HCT116 (cell line): ENCODE measurements around the gene CSTPP1. TPM values are rescaled to one million over a fixed set of nuclear protein-coding genes. Genes with fewer than 3 reads are reported as not detected.

Source experiments
- ATAC-seq: fragments of 200-7000 bp; cut with Tn5 transposase; 2 replicates; pipeline ENCODE4 v1.9.1; 2020; ENCODE audit warnings: mild to moderate bottlenecking, moderate library complexity
- BruUV-seq: library from RNA; stranded (reverse); fragments of 400-500 nt; replicated peaks from 2 replicates; lab custom pipeline; 2021; lab: Mats Ljungman, UMichigan
- CTCF ChIA-PET: fragments of 300-600 bp; sonication (Branson Sonifier 250); formaldehyde crosslinking; loops from one replicate; lab custom pipeline; 2021; ENCODE audit warnings: antibody characterized with exemption; lab: Charles Lee
- POLR2A ChIA-PET: fragments of 300-600, 350-600 bp; sonication (Branson Sonifier 250); formaldehyde crosslinking; loops from one replicate; lab custom pipeline; 2021; ENCODE audit warnings: antibody characterized with exemption; lab: Charles Lee
- RAD21 ChIA-PET, 2 experiments: fragments of 300-600 bp; sonication (Branson Sonifier 250); formaldehyde crosslinking; loops; one replicate each; lab custom pipeline; 2023; ENCODE audit warnings: low total read pairs in 2 of 2; ENCODE audit not compliant: uncharacterized antibody in 2 of 2, unreplicated experiment in 2 of 2, low non-redundant PET in 1 of 2; lab: Charles Lee
- DNase-seq: peaks from one replicate; pipeline ENCODE4 v3.0.0-alpha.2; 2010; ENCODE audit warnings: low read depth, low spot score
- H2AFZ ChIP-seq: fragments of 200-600 bp; shearing (Covaris generic), sonication (generic); 2 replicates; pipeline ENCODE4 v1.6.1; 2017; ENCODE audit warnings: low read depth, mixed run types, mixed read lengths, antibody characterized with exemption, low read length; ENCODE audit not compliant: poor library complexity, severe bottlenecking
- H3K27ac ChIP-seq: 2 replicates; pipeline ENCODE4 v1.5.1; 2012; ENCODE audit warnings: low read depth, low read length
- H3K27me3 ChIP-seq: fragments of 200-600 bp; sonication (generic); 2 replicates; pipeline ENCODE4 v1.6.1; 2016; ENCODE audit warnings: mixed run types, low read length, mixed read lengths; ENCODE audit not compliant: insufficient read depth
- H3K36me3 ChIP-seq, 2 experiments: fragments of 200-500 bp in 1 of 2; fragments of 200-600 bp in 1 of 2; sonication (Bioruptor generic) in 1 of 2; sonication (generic) in 1 of 2; 2 replicates each; pipeline versions ENCODE4 v1.5.1 to v1.6.1; 2014 to 2016; ENCODE audit warnings: low read length in 2 of 2, inconsistent platforms in 1 of 2, mixed read lengths in 1 of 2, mixed run types in 1 of 2; ENCODE audit not compliant: insufficient read depth in 2 of 2, control insufficient read depth in 1 of 2
- H3K4me1 ChIP-seq, 2 experiments: fragments of 200-600 bp in 1 of 2; sonication (generic) in 1 of 2; 2 replicates each; pipeline versions ENCODE4 v1.5.1 to v1.6.1; 2012 to 2017; ENCODE audit warnings: low read length in 2 of 2, inconsistent platforms in 1 of 2, mild to moderate bottlenecking in 1 of 2, mixed read lengths in 1 of 2, mixed run types in 1 of 2, moderate library complexity in 1 of 2; ENCODE audit not compliant: insufficient read depth in 2 of 2, control insufficient read depth in 1 of 2
- H3K4me2 ChIP-seq: fragments of 200-600 bp; sonication (generic); 2 replicates; pipeline ENCODE4 v1.6.1; 2017; ENCODE audit warnings: mixed run types, low read length, mixed read lengths
- H3K4me3 ChIP-seq, 2 experiments: fragments of 200-600 bp in 1 of 2; sonication (generic) in 1 of 2; replicated peaks in 1 of 2; 2 replicates each; pipeline ENCODE4 v1.5.1; 2011 to 2016; ENCODE audit warnings: low read length in 2 of 2, control low read depth in 1 of 2, low read depth in 1 of 2, mild to moderate bottlenecking in 1 of 2, mixed read lengths in 1 of 2, mixed run types in 1 of 2
- H3K79me2 ChIP-seq: fragments of 200-600 bp; sonication (generic); 2 replicates; pipeline ENCODE4 v1.6.1; 2017; ENCODE audit warnings: mild to moderate bottlenecking, mixed run types, low read length, moderate library complexity, mixed read lengths; ENCODE audit not compliant: insufficient read depth
- H3K9ac ChIP-seq: fragments of 200-600 bp; sonication (generic); 2 replicates; pipeline ENCODE4 v1.6.1; 2016; ENCODE audit warnings: low read length, mixed read lengths
- H3K9me2 ChIP-seq: fragments of 200-600 bp; sonication (generic), shearing (Covaris generic); 2 replicates; pipeline ENCODE4 v1.6.1; 2017; ENCODE audit warnings: mixed run types, mild to moderate bottlenecking, moderate library complexity; ENCODE audit not compliant: insufficient read depth
- H3K9me3 ChIP-seq, 2 experiments: fragments of 200-500 bp in 1 of 2; fragments of 200-600 bp in 1 of 2; sonication (Bioruptor generic) in 1 of 2; sonication (generic) in 1 of 2; 2 replicates each; pipeline ENCODE4 v1.6.1; 2014 to 2017; ENCODE audit warnings: low read length in 2 of 2, mixed read lengths in 2 of 2, inconsistent platforms in 1 of 2, low read depth in 1 of 2, mild to moderate bottlenecking in 1 of 2, mixed run types in 1 of 2, moderate library complexity in 1 of 2; ENCODE audit not compliant: control insufficient read depth in 1 of 2, insufficient read depth in 1 of 2
- H4K20me1 ChIP-seq: fragments of 200-600 bp; sonication (generic), shearing (Covaris generic); 2 replicates; pipeline ENCODE4 v1.6.1; 2017; ENCODE audit warnings: mixed run types, mild to moderate bottlenecking, moderate library complexity; ENCODE audit not compliant: insufficient read depth
- EGR1 ChIP-seq: IDR thresholded peaks from 2 replicates; pipeline ENCODE4 v1.6.1; 2012; ENCODE audit warnings: low read depth
- EZH2phosphoT487 ChIP-seq: fragments of 200-600 bp; IDR thresholded peaks from 2 replicates; pipeline ENCODE4 v1.6.1; 2018; ENCODE audit warnings: antibody characterized with exemption, borderline replicate concordance
- JUND ChIP-seq: IDR thresholded peaks from 2 replicates; pipeline ENCODE4 v1.6.1; 2012
- POLR2AphosphoS5 ChIP-seq: IDR thresholded peaks from 2 replicates; pipeline ENCODE4 v1.6.1; 2011; ENCODE audit warnings: mild to moderate bottlenecking, low read depth, low read length, moderate library complexity
- SIN3A ChIP-seq: IDR thresholded peaks from 2 replicates; pipeline ENCODE4 v1.6.1; 2012; ENCODE audit warnings: low read depth
- ZFX ChIP-seq: fragments of 450-650 bp; IDR thresholded peaks from 2 replicates; pipeline ENCODE4 v1.6.1; 2017
- ZNF274 ChIP-seq: fragments of 200-500 bp; sonication (Bioruptor generic); IDR thresholded peaks from 2 replicates; pipeline ENCODE4 v1.6.1; 2014; ENCODE audit warnings: mild to moderate bottlenecking, low read depth, low read length, inconsistent platforms
- intact Hi-C: fragments of 100-400 bp; cut with micrococcal nuclease; formaldehyde crosslinking; loops from 2 replicates; pipeline ENCODE4 v1.10.0; 2022
- total RNA-seq: library from RNA; stranded (reverse); gene quantifications from one replicate; pipeline ENCODE4 v1.2.1, GENCODE V29; 2021; ENCODE audit not compliant: unreplicated experiment
- TF ChIP-seq, protein P1 (sequence below): IDR thresholded peaks from 2 replicates; pipeline ENCODE4 v1.6.1; 2012
- TF ChIP-seq, protein P2 (sequence below): IDR thresholded peaks from 2 replicates; pipeline ENCODE4 v1.6.1; 2011; ENCODE audit warnings: mild to moderate bottlenecking, low read length, moderate library complexity; ENCODE audit not compliant: insufficient replicate concordance; ENCODE audit errors: extremely low read depth
- TF ChIP-seq, protein P3 (sequence below): IDR thresholded peaks from 2 replicates; pipeline ENCODE4 v1.6.1; 2012; ENCODE audit warnings: low read depth

Gene CSTPP1
- total RNA-seq, 1 experiment from 2014 or later = 24.7 TPM

DNA sequence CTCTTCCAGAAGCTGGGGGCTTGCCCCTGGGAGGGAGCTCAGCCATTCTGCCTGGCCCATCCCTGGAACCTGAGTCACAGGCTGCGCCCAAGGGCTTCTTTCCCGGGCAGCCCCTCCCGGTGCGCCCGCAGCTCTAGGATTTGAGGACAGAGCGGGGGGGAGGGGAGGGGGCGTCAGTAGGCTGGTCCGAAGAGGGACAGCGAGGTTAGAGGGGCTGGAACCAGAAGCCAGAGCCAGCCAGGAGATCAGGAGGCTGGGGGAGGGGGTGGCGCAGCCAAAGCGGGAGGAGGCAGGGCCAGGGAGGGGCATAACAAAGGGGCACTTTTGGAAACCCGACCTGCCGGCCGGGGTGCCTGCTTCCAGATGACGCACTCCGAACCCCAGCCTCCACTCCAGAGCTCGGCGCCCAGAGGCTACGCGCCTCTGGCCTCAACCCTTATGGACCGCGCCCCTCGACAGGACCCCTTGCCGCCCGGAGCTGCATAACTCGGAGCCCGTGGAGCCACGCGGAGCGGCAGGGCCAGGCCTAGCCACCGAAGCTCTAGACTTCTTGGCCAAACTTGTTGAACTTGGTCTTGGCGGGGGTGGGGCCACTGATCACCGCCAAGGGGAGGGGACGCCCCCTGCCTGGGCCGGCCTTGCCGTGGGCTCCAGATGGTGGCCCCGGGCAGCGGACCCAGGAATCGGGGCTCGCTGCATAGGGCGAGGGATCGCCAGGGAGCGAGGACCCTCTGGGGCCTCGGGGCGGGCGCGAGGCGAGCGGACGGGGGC lies 248.9 kb downstream of the CSTPP1 start:
- H3K79me2 ChIP-seq = peaks cover 33% of the 10 kb centered on the region
- ChIA-PET CTCF (interaction anchor here (1.0 to 2.8 kb wide), 4 partner anchors 29 to 170 kb away, joined by 4 to 18 read pairs (median 4); partner anchors contain the start of gene DDB2), POLR2A (interaction anchor here (0.5 to 3.8 kb wide), 3 partner anchors 13 to 477 kb away, joined by 3 to 29 read pairs (median 3); partner anchors contain the start of gene DDB2), RAD21 (interaction anchor here in 1 of 2 experiments (1.4 kb wide), 1 partner anchor 63 kb away, joined by 4 read pairs; the partner anchor contains the start of gene ACP2)
- ATAC-seq (peak; percentile 68), DNase-seq (no peak)
- H4K20me1 ChIP-seq = no peaks in the 10 kb centered on the region
- peak overlapping the region; percentile 96 for H3K27ac ChIP-seq
- peak overlapping the region; percentile 91 for H3K9ac ChIP-seq
- no peaks in the 10 kb centered on the region for H3K36me3 ChIP-seq
- H3K4me3 ChIP-seq = peak overlapping the region; percentile 58 to 94
- intact Hi-C loops = no loop called here
- TF ChIP-seq, protein P1, sequence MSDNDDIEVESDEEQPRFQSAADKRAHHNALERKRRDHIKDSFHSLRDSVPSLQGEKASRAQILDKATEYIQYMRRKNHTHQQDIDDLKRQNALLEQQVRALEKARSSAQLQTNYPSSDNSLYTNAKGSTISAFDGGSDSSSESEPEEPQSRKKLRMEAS = peak; percentile 62
- TF ChIP-seq POLR2AphosphoS5 (peak; percentile 71), JUND (no peak), EZH2phosphoT487 (no peak), SIN3A (no peak), ZNF274 (no peak), ZFX (no peak), EGR1 (no peak)
- TF ChIP-seq, protein P2, sequence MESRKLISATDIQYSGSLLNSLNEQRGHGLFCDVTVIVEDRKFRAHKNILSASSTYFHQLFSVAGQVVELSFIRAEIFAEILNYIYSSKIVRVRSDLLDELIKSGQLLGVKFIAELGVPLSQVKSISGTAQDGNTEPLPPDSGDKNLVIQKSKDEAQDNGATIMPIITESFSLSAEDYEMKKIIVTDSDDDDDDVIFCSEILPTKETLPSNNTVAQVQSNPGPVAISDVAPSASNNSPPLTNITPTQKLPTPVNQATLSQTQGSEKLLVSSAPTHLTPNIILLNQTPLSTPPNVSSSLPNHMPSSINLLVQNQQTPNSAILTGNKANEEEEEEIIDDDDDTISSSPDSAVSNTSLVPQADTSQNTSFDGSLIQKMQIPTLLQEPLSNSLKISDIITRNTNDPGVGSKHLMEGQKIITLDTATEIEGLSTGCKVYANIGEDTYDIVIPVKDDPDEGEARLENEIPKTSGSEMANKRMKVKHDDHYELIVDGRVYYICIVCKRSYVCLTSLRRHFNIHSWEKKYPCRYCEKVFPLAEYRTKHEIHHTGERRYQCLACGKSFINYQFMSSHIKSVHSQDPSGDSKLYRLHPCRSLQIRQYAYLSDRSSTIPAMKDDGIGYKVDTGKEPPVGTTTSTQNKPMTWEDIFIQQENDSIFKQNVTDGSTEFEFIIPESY = no peak
- TF ChIP-seq, protein P3, sequence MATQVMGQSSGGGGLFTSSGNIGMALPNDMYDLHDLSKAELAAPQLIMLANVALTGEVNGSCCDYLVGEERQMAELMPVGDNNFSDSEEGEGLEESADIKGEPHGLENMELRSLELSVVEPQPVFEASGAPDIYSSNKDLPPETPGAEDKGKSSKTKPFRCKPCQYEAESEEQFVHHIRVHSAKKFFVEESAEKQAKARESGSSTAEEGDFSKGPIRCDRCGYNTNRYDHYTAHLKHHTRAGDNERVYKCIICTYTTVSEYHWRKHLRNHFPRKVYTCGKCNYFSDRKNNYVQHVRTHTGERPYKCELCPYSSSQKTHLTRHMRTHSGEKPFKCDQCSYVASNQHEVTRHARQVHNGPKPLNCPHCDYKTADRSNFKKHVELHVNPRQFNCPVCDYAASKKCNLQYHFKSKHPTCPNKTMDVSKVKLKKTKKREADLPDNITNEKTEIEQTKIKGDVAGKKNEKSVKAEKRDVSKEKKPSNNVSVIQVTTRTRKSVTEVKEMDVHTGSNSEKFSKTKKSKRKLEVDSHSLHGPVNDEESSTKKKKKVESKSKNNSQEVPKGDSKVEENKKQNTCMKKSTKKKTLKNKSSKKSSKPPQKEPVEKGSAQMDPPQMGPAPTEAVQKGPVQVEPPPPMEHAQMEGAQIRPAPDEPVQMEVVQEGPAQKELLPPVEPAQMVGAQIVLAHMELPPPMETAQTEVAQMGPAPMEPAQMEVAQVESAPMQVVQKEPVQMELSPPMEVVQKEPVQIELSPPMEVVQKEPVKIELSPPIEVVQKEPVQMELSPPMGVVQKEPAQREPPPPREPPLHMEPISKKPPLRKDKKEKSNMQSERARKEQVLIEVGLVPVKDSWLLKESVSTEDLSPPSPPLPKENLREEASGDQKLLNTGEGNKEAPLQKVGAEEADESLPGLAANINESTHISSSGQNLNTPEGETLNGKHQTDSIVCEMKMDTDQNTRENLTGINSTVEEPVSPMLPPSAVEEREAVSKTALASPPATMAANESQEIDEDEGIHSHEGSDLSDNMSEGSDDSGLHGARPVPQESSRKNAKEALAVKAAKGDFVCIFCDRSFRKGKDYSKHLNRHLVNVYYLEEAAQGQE = no peak
- no TSS peak for BruUV-seq
- no peaks in the 10 kb centered on the region for H3K9me2 ChIP-seq
- H3K4me1 ChIP-seq = peaks cover 18 to 42% of the 10 kb centered on the region in 2 experiments
- no peaks in the 10 kb centered on the region for H3K9me3 ChIP-seq
- H3K27me3 ChIP-seq = no peaks in the 10 kb centered on the region
- H2AFZ ChIP-seq = no peak overlapping the region
- peak overlapping the region; percentile 96 for H3K4me2 ChIP-seq
